HL-60 (cell line): ENCODE results near the gene ACSM4.
"Not testable (repeated sequence)": the region's sequence is repeated elsewhere in the genome, so short reads cannot be mapped to it uniquely, and the experiment has no call there.

ENCODE experiments used
- DNase-seq, 2 experiments: peaks; one replicate each; pipeline ENCODE4 v3.0.0-alpha.2; 2010 to 2020; ENCODE audit warnings: low read depth in 1 of 2, low spot score in 1 of 2
- H3K27ac ChIP-seq: fragments of 250-450 bp; sonication (Bioruptor Pico); replicated peaks from 2 replicates; pipeline ENCODE4 v1.5.1; 2020; ENCODE audit warnings: mild to moderate bottlenecking, moderate library complexity
- H3K27me3 ChIP-seq: fragments of 250-450 bp; sonication (Bioruptor Pico); 2 replicates; pipeline ENCODE4 v1.5.1; 2021; ENCODE audit warnings: mild to moderate bottlenecking, moderate library complexity; ENCODE audit not compliant: insufficient read depth, poor library complexity, severe bottlenecking
- H3K4me3 ChIP-seq: replicated peaks from 2 replicates; pipeline ENCODE4 v1.5.1; 2011; ENCODE audit warnings: mild to moderate bottlenecking, control low read depth, low read length; ENCODE audit not compliant: insufficient read depth
- CTCF ChIP-seq: IDR thresholded peaks from one replicate; pipeline ENCODE4 v1.5.1; 2011; ENCODE audit warnings: low read length, control low read depth, inconsistent platforms; ENCODE audit not compliant: insufficient read depth
- GABPA ChIP-seq: IDR thresholded peaks from 2 replicates; pipeline ENCODE4 v1.6.1; 2012; ENCODE audit warnings: low read depth
- POLR2AphosphoS5 ChIP-seq: IDR thresholded peaks from 2 replicates; pipeline ENCODE4 v1.6.1; 2012; ENCODE audit warnings: low read depth
- REST ChIP-seq: IDR thresholded peaks from 2 replicates; pipeline ENCODE4 v1.6.1; 2012; ENCODE audit warnings: low read depth; ENCODE audit not compliant: insufficient replicate concordance
- SPI1 ChIP-seq: IDR thresholded peaks from 2 replicates; pipeline ENCODE4 v1.6.1; 2012; ENCODE audit warnings: low read depth, mild to moderate bottlenecking, borderline replicate concordance

ACSM4 gene

DNA sequence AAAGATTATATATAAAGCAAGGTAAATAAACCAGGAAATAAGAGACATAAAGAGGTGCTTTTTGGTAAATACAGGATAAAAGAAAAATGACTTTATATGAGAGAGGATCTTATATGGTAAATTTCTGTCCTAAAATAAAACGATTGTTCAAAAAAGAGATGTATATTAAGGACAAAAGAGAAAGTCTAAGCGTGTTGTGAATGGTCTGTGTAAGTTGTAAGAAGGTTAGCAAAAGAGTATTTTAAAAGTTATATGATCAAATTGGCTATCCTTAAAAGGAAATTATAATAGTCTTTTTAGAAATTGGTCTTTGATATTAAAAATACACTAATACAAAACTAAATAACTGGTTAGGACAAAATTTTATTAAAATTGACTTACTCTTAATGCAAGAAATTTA lies 14.1 kb upstream of the ACSM4 start:
- Histone ChIP-seq H3K4me3 (no peak overlapping the region), H3K27ac (no peak overlapping the region), H3K27me3 (no peaks in the 10 kb centered on the region)
- no peak for TF ChIP-seq POLR2AphosphoS5
- TF ChIP-seq GABPA, result no peak
- TF ChIP-seq SPI1, result no peak
- TF ChIP-seq REST, result no peak
- no peak for TF ChIP-seq CTCF
- DNase-seq, result no peak

- not testable (repeated sequence) for H3K4me3 ChIP-seq, H3K27me3 ChIP-seq, DNase-seq, H3K27ac ChIP-seq
These were observed 13.3 kb upstream of the ACSM4 start for GRCh38 chr12:7290588-7290987.

GRCh38 chr12:7292300-7292699 lies 11.6 kb upstream of the ACSM4 start:
- Histone ChIP-seq H3K27me3 (no peaks in the 10 kb centered on the region), H3K27ac (no peak overlapping the region), H3K4me3 (no peak overlapping the region)
- 0 out of 2 replicates have a peak, but pooled peaks have one; percentile 11 for TF ChIP-seq SPI1
- no peak for TF ChIP-seq GABPA
- no peak for DNase-seq

- no peak for DNase-seq
- Histone ChIP-seq H3K4me3 (no peak overlapping the region), H3K27me3 (no peaks in the 10 kb centered on the region), H3K27ac (no peak overlapping the region)
- TF ChIP-seq REST (no peak), SPI1 (no peak), POLR2AphosphoS5 (no peak), GABPA (no peak), CTCF (no peak)
These were observed 10.2 kb upstream of the ACSM4 start for GRCh38 chr12:7293670-7294069.

DNA sequence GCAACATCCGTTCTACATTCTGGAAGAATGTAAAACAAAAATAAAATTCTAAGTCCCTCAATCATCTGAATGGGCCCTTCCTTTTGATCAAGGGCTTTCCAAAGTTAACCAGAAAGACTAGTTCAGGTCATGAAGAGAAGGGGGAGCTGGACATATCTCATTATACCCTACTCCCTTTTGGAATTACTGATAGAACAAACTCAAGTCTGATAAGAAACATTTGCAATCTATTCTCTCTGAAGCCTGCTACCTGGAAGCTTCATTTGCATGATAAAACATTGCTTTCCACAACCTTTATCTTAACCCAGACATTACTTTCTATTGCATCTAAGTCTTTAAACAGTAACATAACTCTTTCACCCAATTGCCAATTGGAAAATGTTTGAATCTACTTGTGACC lies 8.3 kb upstream of the ACSM4 start:
- Histone ChIP-seq H3K27ac (no peak overlapping the region), H3K27me3 (no peaks in the 10 kb centered on the region), H3K4me3 (no peak overlapping the region)
- no peak for DNase-seq
- TF ChIP-seq SPI1, result no peak
- TF ChIP-seq REST, result no peak
- TF ChIP-seq POLR2AphosphoS5, result no peak
- no peak for TF ChIP-seq CTCF
- TF ChIP-seq GABPA, result no peak
